Renal pelvis (tissue), 4 donors: ENCODE results near the gene INPP5F. TPM values are rescaled to one million over a fixed set of nuclear protein-coding genes. Genes with fewer than 3 reads are reported as not detected.

ENCODE experiments used
- DNase-seq: peaks from one replicate; pipeline ENCODE4 v3.0.0-alpha.2; 2013
- polyA plus RNA-seq, 3 donors: library from polyadenylated mRNA; unstranded; fragments of 120-200 nt; gene quantifications; one replicate each; pipeline ENCODE4 v1.2.1, GENCODE V29; 2013; ENCODE audit not compliant: insufficient read length in 3 of 3

INPP5F gene
- polyA plus RNA-seq, 3 donors: 52.0 to 55.0 (median 53.5) TPM

DNA sequence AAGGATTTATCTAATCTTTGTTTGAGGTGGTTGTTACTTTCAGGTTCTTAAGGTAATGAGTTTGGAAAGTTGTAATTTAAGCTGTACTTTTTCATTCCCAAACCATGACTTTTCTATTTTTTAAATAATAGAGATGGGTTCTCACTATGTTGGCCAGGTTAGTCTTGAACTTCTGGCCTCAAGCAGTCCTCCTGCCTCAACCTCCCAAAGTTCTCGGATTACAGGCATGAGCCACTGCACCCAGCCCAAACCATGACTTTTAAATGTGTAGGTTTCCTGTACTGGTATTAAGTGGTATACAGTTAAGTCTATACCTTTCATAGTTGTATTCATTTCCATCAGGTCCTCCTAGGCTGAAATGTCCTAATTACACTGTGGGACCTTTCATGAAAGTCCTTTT, 10.4 kb downstream of the INPP5F start:
- no peak for DNase-seq

DNA sequence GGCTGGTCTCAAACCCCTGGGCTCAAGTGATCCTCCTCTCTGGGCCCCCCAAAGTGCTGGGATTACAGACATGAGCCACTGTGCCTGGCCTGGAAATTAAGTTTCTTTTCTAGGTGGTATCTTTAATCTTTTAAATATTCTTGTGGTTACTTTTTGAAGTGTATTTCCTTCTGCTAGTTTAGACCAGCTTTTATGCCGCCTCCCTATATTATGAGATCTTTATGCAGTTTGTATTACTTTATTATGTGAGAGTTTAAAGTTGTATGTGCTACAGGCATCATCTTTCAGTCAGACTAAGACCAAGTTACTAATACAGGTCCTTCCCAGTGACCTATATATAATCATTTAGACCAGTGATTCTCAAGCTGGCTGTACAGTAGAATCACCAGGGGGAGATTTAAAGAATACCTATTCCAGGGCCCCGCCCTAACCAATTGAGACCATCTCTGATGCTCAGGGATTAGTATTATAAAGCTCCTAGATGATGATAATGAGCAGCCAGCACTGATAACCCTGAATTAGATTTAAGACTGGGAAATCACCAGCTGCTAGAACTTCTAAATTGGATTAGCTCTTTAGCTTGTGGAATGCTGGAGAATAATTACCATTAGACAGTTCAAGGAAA, 11.3 kb downstream of the INPP5F start:
- DNase-seq: no peak

DNA sequence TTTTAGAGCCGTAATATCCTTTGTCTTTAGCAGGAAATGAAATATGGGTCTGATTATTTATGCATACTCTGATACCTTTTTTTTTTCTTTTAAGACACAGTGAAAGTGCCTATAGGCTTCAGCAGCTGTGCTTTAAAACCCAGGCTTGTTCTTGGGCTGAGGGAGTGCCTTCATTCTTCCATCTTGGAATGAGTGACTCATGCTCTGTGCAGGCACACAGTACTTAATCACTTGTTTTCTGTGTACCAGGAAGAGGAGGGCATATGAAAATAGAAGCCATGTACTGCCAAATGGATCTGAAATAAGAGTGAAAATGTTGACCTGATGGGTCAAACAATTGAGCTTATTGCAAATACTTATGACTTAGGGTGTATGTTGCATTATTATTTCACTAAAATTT, 12.0 kb downstream of the INPP5F start:
- DNase-seq: no peak

DNA sequence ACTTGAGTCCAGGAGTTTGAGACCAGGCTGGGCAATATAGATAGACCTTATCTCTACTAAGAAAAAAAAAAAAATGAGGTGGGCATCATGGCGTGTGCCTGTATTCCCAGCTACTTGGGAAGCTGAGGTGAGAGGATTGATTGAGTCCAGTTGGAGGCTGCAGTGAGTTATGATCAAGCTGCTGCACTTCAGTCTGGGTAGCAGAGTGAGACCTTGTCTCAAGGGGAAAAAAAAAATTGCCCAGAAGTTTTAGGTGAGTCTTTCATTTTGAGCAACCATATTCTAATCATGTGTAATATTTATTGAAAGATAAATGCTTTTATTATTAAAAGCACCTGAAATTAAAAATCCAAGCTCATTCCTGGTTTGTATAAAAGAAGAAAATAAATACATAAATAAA, 13.1 kb downstream of the INPP5F start:
- no peak for DNase-seq

DNA sequence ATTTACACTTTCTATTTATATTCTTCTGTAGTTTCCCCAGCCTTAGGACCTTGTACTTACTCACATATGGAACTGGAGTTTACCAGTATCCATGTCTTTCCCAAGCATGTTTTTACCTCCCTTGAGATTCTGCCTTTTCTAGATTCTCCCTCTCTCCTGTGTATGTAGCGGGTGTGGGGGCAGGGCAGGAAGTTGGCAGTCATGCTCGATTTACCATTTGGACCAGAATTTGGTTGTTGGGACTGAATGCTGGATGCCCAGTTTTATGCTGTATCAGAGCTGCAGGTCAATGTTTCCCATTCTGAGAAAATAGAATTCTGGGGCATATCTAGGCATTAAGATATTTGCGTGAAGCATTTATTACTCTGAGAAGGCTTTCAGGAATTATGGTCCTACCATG, 14.2 kb downstream of the INPP5F start:
- no peak for DNase-seq

DNA sequence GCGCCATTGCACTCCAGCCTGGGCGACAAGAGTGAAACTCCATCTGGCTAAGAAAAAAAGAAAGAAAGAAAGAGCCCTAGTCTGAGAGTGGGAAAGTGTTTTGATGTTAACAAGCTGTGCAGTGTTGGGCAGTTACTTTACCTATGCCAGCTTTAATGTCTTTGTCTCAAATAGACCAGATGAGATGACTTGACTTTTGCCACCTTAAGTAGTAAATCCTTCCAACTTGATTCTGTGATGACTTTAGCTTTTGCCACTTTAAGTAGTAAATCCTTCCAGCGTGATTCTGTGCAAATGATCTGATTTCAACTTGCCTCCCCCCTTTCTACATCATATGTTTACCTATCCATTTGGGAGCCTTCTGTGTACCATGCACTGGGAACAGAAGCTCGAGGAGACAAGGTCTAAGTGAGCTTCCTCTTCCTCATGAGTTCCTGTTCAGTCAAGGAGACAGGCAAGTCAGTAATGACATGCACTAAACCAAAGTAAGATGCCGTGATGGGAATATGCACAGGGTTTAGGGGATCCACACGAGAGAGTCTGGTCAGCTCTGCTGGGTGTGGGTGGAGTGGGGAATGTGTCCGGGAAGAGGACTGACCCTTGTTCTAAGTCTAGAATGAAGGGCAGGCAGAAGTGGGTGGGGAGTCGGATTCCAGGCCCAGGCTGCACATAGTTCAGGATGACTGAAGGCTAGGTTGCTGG, 17.2 kb downstream of the INPP5F start:
- DNase-seq: peak; percentile 88

DNA sequence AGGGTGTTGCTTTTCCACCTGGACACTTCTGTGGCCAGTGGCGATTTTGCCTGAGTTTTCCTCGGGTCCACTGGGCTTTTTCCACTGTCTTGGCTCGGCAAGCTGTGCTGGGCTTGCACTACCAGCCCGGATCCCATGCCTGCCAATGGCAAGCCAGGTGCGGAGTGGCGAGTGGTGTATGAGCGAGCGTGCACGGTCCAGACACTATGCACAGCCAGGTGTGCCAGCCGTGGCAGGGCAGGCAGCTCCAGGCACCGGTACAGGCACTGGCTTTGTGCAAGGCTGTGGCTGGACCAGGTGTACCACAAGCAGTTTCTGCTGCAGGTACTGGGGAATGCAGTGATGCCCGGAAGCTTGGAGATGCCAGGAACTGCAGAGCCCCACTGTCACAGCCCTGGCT, 22.1 kb downstream of the INPP5F start:
- no peak for DNase-seq

DNA sequence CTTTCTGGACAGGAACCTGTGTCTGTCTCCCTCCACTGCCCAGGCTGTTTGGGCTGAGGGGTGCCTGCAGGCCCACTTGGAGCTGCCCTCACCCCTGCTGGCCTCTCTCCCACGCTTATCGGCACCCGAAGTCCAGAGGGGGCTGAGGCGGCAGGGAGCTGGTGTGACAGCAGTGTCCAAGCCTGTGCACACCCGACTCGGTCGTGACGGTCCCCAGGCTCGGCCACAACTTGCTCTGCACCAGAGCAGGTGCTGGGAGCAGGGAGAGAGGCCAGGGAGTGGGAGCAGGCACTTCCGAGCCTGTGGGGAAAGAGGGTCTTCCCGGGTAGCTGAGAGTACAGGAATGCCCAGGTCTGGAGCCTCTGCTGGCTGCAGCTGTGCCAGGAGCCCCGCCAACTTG, 23.0 kb downstream of the INPP5F start:
- no peak for DNase-seq

DNA sequence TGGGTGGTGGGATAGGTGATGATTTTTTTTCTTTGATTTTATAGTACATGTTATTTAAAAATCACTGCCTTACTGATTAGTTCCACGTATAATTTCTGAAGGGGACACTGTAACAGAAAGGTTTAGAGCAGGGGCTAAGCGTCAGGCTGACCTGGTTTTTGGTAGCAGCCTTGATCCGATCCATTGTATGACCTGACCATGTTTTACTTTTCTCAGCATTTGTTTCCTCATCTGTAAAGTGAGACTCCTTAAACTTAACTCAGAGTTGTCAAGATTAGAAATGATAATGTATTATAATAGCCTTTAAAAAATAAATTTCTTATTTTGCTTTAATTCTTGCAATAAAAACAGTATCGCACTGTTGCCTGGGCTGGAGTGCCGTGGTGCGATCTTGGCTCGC, 23.6 kb downstream of the INPP5F start:
- no peak for DNase-seq

DNA sequence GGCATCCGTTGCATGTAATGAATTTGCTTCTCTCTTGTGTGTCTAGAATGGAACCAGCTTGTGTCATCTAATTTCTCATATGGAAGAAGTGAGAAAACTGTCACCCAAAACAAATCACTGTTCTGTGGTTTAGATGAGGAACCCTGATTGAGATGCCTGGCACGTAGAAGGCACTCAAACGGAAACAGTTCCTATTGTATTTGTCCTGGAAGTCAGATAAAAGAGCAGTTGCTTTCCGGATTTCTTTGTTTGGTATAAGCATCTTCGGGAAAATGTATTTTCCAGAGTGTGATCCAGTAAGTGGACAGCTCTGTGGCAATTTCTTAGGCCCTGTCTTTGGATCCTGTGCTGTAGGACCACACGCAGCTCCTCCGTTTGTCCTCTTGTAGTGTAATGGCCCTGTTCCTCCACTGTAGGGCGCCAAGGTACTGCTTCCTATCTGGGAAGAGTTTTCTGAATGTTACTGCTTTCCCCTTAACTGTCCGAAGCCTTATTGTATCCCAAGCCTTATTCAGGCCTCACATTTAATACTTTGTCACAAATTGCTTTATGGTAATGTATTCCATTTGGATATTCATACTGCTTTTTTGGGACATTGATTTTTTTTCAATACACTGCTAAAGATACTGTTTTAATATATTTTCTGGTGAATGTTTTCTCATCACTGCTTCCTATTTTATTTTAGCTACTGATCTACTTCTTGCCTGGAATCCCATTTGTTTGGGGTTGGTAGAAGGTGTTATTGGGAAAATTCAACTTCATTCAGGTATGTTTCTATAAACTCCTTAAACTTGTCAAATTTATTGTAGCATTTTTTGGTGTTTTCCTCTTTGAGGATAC, 24.8 kb downstream of the INPP5F start:
- peak; percentile 83 for DNase-seq

DNA sequence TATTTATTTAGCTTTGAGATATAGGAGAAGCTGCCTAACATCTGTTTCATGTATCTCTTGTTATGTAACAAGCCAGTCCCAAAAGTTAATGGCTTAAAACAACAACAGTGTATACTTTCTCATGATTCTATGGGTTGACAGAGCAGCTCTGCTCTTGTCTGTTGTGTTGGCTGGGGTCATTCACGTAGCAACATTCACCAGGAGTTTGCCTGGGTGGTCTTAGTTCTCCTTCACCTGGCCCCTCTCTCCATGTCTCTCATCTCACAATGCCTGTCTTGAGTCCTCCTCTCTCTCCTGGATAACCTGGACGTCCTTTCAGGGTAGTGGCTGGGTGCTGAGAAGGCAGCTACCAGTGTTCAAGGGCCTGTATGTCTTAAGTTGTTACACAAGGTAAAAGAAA, 27.5 kb downstream of the INPP5F start:
- DNase-seq: peak; percentile 22

DNA sequence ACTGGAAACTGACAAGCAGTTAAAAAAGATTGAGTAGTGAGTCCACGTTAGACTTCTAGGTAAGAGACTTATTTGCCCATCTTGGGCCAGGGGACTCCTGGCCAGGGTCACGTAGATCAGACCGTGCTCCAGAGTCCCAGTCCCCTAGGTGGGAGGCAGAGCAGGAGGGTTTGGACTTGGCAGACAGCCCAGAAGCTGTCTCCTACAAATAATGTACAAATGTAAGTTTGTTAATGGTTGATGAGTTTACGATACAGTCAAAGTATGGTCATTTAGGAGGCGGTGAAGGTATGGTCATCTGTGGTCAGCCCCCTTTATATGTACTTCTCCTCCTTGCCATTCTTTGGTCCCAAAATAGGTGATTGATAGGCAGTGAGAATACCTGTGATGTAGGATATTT, 28.2 kb downstream of the INPP5F start:
- peak; percentile 65 for DNase-seq

DNA sequence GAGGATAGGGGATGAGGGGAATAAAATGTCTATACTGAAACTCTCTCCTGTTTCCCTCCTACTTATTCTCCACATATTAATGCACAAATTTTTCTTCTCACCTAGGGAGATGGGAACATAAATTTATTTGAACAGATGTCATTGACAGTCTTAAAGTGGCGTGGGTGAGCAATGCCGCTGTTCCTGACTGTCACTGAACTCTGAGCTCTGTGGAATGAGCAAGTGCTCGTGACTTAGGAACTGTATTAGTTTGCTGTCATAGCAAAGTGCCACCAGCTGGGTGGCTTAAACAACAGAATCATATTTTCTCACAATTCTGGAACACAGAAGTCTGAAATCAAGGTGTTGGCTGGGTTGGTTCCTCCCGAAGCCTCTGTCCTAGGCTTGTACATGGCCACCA, 29.1 kb downstream of the INPP5F start:
- DNase-seq: no peak

DNA sequence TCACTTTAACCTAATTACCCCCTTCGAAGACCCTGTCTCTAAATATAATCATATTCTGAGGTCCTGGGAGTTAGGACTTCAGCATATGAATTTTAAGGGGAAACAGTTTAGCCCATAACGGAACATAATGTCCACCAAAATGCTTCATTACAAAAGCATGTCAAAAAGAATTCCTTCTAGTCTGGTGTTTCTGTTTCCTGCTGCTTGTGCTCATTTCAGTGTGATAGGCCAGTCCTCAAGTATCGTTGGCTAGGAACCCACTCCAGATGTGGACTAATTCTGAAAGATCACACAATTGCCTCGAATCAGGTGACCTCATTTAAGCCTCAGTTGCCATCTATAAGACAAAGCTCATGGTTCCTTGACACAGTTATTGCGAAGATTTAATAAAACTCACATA, 29.6 kb downstream of the INPP5F start:
- DNase-seq: no peak

DNA sequence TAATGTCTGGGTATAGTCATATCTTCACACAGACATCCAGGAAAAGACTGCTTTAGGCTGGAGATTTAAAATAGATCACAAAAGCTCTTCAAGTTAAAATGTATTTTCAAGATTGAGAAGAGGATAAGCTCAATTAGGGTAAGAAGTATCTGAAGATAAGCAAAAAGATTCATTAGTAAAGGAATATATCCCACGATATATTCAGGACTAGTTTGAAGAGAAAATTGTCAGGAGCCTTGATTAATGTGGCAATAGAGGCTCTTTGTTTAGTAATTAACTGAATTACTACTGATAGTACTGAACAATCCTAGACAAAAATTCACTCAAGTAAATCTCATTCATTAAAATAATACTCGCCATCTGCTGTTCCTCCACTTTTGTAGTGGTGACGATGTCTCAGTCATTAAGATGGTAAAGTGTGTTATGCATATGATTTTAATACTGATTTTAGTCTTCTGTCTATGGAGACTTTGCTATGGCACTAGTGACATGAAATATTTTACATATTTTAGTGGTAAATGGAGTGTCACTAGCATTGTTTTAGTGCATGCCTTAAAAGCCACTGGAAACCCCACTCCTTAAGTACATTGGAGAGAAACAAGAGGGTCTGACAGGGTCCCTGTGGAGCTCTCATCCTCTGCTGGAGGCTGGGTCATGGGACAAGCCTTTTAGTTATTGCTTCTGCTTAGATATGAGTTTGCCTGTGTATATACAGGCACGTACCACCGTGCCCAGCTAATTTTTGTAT, 32.8 kb downstream of the INPP5F start:
- DNase-seq: no peak

DNA sequence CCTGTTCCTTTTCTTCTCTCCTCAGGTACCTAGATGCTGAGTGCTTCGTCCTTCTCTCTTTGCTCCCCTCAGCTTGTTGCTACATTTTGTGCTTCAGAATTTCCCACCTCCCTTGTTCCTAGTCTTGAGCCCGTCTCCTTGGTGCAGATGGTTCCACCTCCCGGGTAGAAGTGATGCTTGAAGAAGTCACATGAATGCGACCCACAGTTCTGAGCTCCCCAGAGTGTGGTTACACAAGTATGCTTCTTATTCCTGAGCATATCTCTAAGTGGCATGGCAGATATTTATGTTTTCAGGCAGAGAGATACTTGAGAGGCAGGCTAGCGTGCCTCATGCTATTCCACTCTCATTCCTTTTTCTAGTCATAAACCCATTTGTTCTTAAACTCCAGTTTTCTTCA, 34.0 kb downstream of the INPP5F start:
- no peak for DNase-seq

DNA sequence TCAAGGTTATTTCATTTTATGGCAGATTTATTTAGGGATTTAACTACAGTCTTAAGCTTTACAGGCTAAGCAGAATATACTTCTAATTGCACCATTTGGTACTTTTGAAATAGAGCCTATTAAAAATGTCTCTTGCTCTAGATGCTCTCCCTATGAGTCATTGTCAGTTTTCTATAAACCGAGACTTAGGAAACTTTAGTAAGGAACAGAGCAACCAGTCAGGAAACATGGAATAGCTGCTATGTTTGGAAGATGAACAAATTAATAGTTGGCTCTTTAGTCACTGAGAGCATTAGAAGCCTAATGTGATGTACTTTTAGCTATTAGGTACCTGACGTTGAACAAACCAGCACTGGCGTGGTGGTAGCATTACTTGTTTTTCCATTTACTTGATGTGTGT, 35.3 kb downstream of the INPP5F start:
- DNase-seq: no peak

DNA sequence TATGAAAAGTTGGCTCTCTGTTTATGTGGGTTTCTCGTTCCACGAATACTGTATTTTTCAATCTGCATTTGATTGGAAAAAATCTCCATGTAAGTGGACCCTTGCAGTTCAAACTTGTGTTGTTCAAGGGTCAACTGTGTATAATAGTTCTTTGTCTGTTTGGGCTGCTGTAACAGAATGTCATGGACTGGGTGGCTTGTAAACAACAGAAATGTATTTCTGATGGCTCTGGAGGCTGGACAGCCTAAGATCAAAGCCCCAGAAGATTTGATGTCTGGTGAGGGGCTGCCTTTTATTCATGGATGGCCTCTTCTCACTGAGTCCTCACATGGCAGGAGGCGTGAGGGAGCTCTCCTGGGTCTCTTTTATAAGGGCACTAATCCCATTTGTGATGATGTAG, 36.2 kb downstream of the INPP5F start:
- DNase-seq: no peak

DNA sequence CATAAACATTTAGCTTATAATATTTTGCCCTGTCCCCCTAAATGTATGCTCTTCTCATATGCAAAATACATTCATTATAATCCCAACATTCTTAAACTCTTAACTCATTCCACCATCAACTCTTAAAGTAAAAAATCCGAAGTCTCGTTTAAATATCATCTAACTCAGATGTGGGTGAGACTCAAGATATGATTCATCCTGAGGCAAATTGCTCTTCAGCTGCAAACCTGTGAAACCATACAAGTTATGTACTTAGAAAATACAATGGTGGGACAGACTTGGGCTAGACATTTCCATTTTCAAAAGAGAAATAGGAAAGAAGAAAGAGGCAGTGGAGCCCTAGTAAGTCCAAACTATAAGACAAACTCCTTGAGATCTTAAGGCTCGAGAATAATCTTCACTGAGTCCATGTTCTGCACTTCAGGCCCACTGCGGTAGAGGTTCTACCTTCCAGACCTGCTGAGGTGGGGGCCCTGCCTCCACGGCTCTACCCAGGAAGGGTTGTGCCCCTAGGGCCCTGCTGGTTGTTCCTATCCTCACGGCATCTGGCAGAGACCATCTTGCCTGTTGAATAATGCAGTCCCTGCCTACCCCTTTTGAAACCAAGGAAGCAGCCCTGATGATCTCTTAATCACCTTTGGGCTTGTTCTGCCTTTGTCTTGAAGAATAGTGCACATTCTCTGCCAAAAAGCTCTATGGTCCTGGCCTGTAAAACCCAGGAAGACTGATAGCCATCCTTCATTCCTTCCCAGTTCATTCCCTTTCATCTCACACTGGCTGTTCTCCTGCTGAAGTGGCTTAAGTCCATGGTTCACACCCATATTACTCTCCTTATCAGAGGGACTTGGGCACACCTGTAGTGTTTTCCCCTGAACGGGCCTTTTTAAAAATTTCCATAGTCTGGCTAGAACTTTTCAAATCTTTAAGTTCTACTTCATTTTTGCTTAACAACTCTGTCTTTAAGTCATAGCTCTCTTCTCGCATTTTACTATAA, 37.3 kb downstream of the INPP5F start:
- DNase-seq: no peak

DNA sequence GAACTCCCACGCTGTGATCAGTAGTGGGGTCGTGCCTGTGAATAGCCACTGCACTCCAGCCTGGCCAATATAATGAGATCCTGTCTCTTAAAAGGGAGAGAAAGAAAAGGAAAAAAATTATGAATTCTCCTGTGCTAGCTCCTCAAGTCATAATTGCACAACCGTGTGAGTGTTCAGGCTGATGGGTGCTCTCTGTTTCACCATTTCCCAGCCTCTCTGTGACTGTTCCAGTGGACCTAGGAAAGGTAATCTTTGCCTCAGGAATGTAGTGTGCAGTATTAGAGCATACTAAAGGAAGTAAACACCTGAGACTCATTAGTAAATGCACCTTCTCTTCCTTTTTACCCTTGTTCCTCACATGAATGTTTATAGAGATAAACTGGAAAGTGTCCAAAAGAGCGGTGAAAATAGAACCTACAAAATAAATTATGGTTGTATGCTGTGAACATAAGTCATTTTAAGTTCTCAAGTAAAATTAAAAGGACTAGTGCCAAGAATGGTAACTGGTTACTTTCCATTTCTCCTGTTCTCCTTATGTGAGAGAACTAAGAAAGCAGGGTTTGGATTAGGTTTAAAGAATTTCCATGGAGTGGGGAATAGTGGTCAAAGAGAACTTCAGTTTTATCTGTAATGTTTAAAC, 42.7 kb downstream of the INPP5F start:
- no peak for DNase-seq

DNA sequence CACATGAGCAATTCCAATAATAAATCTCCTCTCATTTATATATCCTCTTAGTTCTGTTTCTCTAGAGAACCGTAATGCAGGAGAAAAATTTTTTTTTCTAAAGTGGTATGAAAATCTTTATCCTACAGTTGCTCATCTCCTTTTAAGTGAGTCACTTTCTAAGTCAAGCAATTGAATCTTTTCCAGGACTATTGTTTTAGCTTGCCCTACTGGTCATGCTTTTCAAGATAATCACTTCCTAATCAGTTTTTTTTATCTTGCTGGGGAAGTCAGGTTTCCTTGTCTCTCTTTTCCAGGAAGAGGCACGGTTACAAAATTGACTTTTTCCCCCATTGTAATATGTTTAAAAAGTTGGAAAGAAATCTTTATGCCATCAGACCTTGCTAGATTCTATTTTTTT, 44.0 kb downstream of the INPP5F start:
- DNase-seq: no peak
